H9 (cell line): ENCODE results near the gene SURF4. TPM values are rescaled to one million over a fixed set of nuclear protein-coding genes. Genes with fewer than 3 reads are reported as not detected.

ENCODE experiments used
- DNase-seq: peaks from one replicate; pipeline ENCODE4 v3.0.0-alpha.2; 2017
- H2AFZ ChIP-seq: one replicate; pipeline ENCODE4 v1.6.1; 2013; ENCODE audit warnings: mild to moderate bottlenecking, low read length, control low read depth, moderate library complexity
- H2AK5ac ChIP-seq: 2 replicates; pipeline ENCODE4 v1.6.1; 2013; ENCODE audit warnings: low read length, control low read depth, mixed read lengths; ENCODE audit not compliant: insufficient read length
- H2BK120ac ChIP-seq: one replicate; pipeline ENCODE4 v1.6.1; 2013; ENCODE audit warnings: low read depth, mild to moderate bottlenecking, low read length, control low read depth, inconsistent platforms; ENCODE audit not compliant: poor library complexity, severe bottlenecking
- H2BK12ac ChIP-seq: 2 replicates; pipeline ENCODE4 v1.6.1; 2013; ENCODE audit warnings: low read length, control low read depth, mixed read lengths, low read depth; ENCODE audit not compliant: insufficient read length
- H2BK15ac ChIP-seq: 2 replicates; pipeline ENCODE4 v1.6.1; 2013; ENCODE audit warnings: low read depth, low read length, control low read depth
- H2BK20ac ChIP-seq: one replicate; pipeline ENCODE4 v1.6.1; 2013; ENCODE audit warnings: low read depth, mild to moderate bottlenecking, low read length, control low read depth, inconsistent platforms; ENCODE audit not compliant: poor library complexity, severe bottlenecking
- H2BK5ac ChIP-seq: 2 replicates; pipeline ENCODE4 v1.6.1; 2013; ENCODE audit warnings: low read length, control low read depth, mixed read lengths; ENCODE audit not compliant: insufficient read length
- H3K14ac ChIP-seq: 2 replicates; pipeline ENCODE4 v1.6.1; 2013; ENCODE audit warnings: low read length, control low read depth; ENCODE audit not compliant: insufficient read depth
- H3K18ac ChIP-seq: 2 replicates; pipeline ENCODE4 v1.6.1; 2013; ENCODE audit warnings: low read depth, mild to moderate bottlenecking, mixed read lengths, low read length, control low read depth; ENCODE audit not compliant: insufficient read length
- H3K23ac ChIP-seq: 2 replicates; pipeline ENCODE4 v1.6.1; 2013; ENCODE audit warnings: low read length, control low read depth, mixed read lengths, low read depth; ENCODE audit not compliant: insufficient read length
- H3K23me2 ChIP-seq: 2 replicates; pipeline ENCODE4 v1.6.1; 2013; ENCODE audit warnings: low read depth, mild to moderate bottlenecking, mixed read lengths, low read length, control low read depth; ENCODE audit not compliant: insufficient read length, poor library complexity, severe bottlenecking
- H3K27ac ChIP-seq: 2 replicates; pipeline ENCODE4 v1.5.1; 2013; ENCODE audit warnings: low read length, control low read depth, mixed read lengths, low read depth; ENCODE audit not compliant: insufficient read length
- H3K27me3 ChIP-seq: 2 replicates; pipeline ENCODE4 v1.6.1; 2013; ENCODE audit warnings: low read length, control low read depth, inconsistent platforms; ENCODE audit not compliant: insufficient read depth
- H3K4ac ChIP-seq: 2 replicates; pipeline ENCODE4 v1.6.1; 2013; ENCODE audit warnings: low read depth, mild to moderate bottlenecking, control low read depth, inconsistent platforms, low read length, moderate library complexity
- H3K4me1 ChIP-seq: 2 replicates; pipeline ENCODE4 v1.6.1; 2013; ENCODE audit warnings: low read length, control low read depth, inconsistent platforms; ENCODE audit not compliant: insufficient read depth
- H3K4me2 ChIP-seq: 2 replicates; pipeline ENCODE4 v1.6.1; 2013; ENCODE audit warnings: low read length, control low read depth, mixed read lengths; ENCODE audit not compliant: insufficient read length, insufficient read depth
- H3K56ac ChIP-seq: 2 replicates; pipeline ENCODE4 v1.6.1; 2013; ENCODE audit warnings: low read depth, mild to moderate bottlenecking, mixed read lengths, low read length, control low read depth; ENCODE audit not compliant: insufficient read length
- H3K79me1 ChIP-seq: 2 replicates; pipeline ENCODE4 v1.6.1; 2013; ENCODE audit warnings: low read depth, mild to moderate bottlenecking, moderate library complexity, low read length, control low read depth, inconsistent platforms; ENCODE audit not compliant: insufficient read depth, poor library complexity, severe bottlenecking
- H3K79me2 ChIP-seq: 2 replicates; pipeline ENCODE4 v1.6.1; 2013; ENCODE audit warnings: low read length, control low read depth, inconsistent platforms; ENCODE audit not compliant: insufficient read depth
- H3K9ac ChIP-seq: 2 replicates; pipeline ENCODE4 v1.6.1; 2013; ENCODE audit warnings: low read length, control low read depth, mixed read lengths; ENCODE audit not compliant: insufficient read length; ENCODE audit errors: extremely low read depth
- H3K9me3 ChIP-seq: one replicate; pipeline ENCODE4 v1.6.1; 2013; ENCODE audit warnings: low read depth, low read length, inconsistent platforms; ENCODE audit not compliant: control insufficient read depth
- H3T11ph ChIP-seq: one replicate; pipeline ENCODE4 v1.6.1; 2013; ENCODE audit warnings: mild to moderate bottlenecking, low read length, control low read depth, inconsistent platforms
- H4K20me1 ChIP-seq: one replicate; pipeline ENCODE4 v1.6.1; 2013; ENCODE audit not compliant: control insufficient read depth, insufficient read length, insufficient read depth
- H4K5ac ChIP-seq: 2 replicates; pipeline ENCODE4 v1.6.1; 2013; ENCODE audit warnings: low read depth, mild to moderate bottlenecking, mixed read lengths, low read length, control low read depth; ENCODE audit not compliant: insufficient read length
- H4K8ac ChIP-seq: replicated peaks from 2 replicates; pipeline ENCODE4 v1.6.1; 2013; ENCODE audit warnings: low read length, control low read depth, mixed read lengths, low read depth; ENCODE audit not compliant: insufficient read length
- H4K91ac ChIP-seq: 2 replicates; pipeline ENCODE4 v1.6.1; 2013; ENCODE audit warnings: low read depth, mild to moderate bottlenecking, moderate library complexity, mixed read lengths, low read length, control low read depth; ENCODE audit not compliant: insufficient read length
- H3K27ac Mint-ChIP-seq, 3 experiments: 2 replicates in 2 of 3; 3 replicates in 1 of 3; pipeline ENCODE4 v1.8.0; 2020 to 2021; ENCODE audit warnings: mixed read lengths in 3 of 3, mild to moderate bottlenecking in 1 of 3, moderate library complexity in 1 of 3
- H3K27me3 Mint-ChIP-seq: 2 replicates; pipeline ENCODE4 v1.8.0; 2021; ENCODE audit warnings: low read depth, mild to moderate bottlenecking, moderate library complexity, mixed read lengths
- H3K36me3 Mint-ChIP-seq, 3 experiments: 2 replicates in 2 of 3; 3 replicates in 1 of 3; pipeline ENCODE4 v1.8.0; 2020 to 2021; ENCODE audit warnings: low read depth in 3 of 3, mixed read lengths in 3 of 3; ENCODE audit not compliant: insufficient read depth in 1 of 3
- H3K4me1 Mint-ChIP-seq, 2 experiments: 2 replicates each; pipeline ENCODE4 v1.8.0; 2020; ENCODE audit warnings: mixed read lengths in 2 of 2
- H3K4me3 Mint-ChIP-seq, 2 experiments: 2 replicates in 1 of 2; 3 replicates in 1 of 2; pipeline ENCODE4 v1.8.0; 2020 to 2021; ENCODE audit warnings: mild to moderate bottlenecking in 2 of 2, mixed read lengths in 2 of 2, moderate library complexity in 1 of 2
- H3K9me3 Mint-ChIP-seq, 2 experiments: 2 replicates in 1 of 2; 3 replicates in 1 of 2; pipeline ENCODE4 v1.8.0; 2020; ENCODE audit warnings: mild to moderate bottlenecking in 2 of 2, mixed read lengths in 2 of 2, moderate library complexity in 1 of 2
- WGBS: extraction: QIAGEN DNeasy Blood & Tissue Kit; methylation state at CpG from one replicate; pipeline ENCODE4 v1.1.7; 2013; ENCODE audit warnings: missing lambda C conversion rate, low lambda C conversion rate, mixed read lengths; ENCODE audit not compliant: insufficient read length; ENCODE audit errors: extremely low coverage; 5-methylcytosine and 5-hydroxymethylcytosine counted together
- total RNA-seq: library from RNA; stranded (reverse); gene quantifications from 2 replicates; pipeline ENCODE4 v1.2.1, GENCODE V29; 2021
- TF ChIP-seq, protein P1 (sequence below): fragments of 200-600 bp; sonication (generic); conservative IDR thresholded peaks from 3 replicates; pipeline ENCODE4 v1.8.0; 2021; ENCODE audit warnings: antibody characterized with exemption, mild to moderate bottlenecking

SURF4 gene
- total RNA-seq, 1 experiment from 2014 or later, result 146 TPM

GRCh38 chr9:133352635-133353340 is 23.1 kb downstream of the SURF4 start:
- Histone ChIP-seq H4K8ac (no peak overlapping the region), H2BK5ac (no peak overlapping the region), H3K27me3 (no peaks in the 10 kb centered on the region), H2BK15ac (no peak overlapping the region), H3K79me2 (peaks cover 7% of the 10 kb centered on the region; the same call in 1 of the 2 replicates), H2AK5ac (no peak overlapping the region), H3K79me1 (peaks cover 2% of the 10 kb centered on the region), H3K27ac (no peak overlapping the region), H4K5ac (no peak overlapping the region), H3K18ac (no peak overlapping the region), H4K20me1 (no peaks in the 10 kb centered on the region), H3K4ac (no peak overlapping the region), H3K4me1 (no peaks in the 10 kb centered on the region; the same call in 1 of the 2 replicates), H3K14ac (no peak overlapping the region), H3K4me2 (no peak overlapping the region), H4K91ac (no peak overlapping the region), H3K23me2 (peaks cover 15% of the 10 kb centered on the region), H2BK12ac (no peak overlapping the region), H2AFZ (no peak overlapping the region), H2BK120ac (no peak overlapping the region), H3K9me3 (no peaks in the 10 kb centered on the region), H3K56ac (no peak overlapping the region), H3K9ac (no peak overlapping the region), H2BK20ac (no peak overlapping the region), H3K23ac (no peak overlapping the region), H3T11ph (no peak overlapping the region)
- no peaks in the 10 kb centered on the region for H3K27me3 Mint-ChIP-seq
- H3K4me1 Mint-ChIP-seq, result peaks cover 21 to 33% of the 10 kb centered on the region in 2 experiments
- H3K9me3 Mint-ChIP-seq, result peaks cover 0 to 3% of the 10 kb centered on the region in 2 experiments; a peak in 1 of 5 replicates
- TF ChIP-seq, protein P1, sequence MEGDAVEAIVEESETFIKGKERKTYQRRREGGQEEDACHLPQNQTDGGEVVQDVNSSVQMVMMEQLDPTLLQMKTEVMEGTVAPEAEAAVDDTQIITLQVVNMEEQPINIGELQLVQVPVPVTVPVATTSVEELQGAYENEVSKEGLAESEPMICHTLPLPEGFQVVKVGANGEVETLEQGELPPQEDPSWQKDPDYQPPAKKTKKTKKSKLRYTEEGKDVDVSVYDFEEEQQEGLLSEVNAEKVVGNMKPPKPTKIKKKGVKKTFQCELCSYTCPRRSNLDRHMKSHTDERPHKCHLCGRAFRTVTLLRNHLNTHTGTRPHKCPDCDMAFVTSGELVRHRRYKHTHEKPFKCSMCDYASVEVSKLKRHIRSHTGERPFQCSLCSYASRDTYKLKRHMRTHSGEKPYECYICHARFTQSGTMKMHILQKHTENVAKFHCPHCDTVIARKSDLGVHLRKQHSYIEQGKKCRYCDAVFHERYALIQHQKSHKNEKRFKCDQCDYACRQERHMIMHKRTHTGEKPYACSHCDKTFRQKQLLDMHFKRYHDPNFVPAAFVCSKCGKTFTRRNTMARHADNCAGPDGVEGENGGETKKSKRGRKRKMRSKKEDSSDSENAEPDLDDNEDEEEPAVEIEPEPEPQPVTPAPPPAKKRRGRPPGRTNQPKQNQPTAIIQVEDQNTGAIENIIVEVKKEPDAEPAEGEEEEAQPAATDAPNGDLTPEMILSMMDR, result no peak
- WGBS, result no CpG with 5 or more reads among the region's 8 CpGs
- H3K27ac Mint-ChIP-seq, result peak overlapping the region in 2 of 3 experiments; percentile 80 to 81; a peak in 5 of 7 replicates
- DNase-seq, result no peak
- peak overlapping the region in 1 of 2 experiments; percentile 25; a peak in 1 of 5 replicates for H3K4me3 Mint-ChIP-seq
- peaks cover 43 to 58% (median 53%) of the 10 kb centered on the region in 3 experiments for H3K36me3 Mint-ChIP-seq
